HUES6 (cell line): ENCODE data around the gene NOVA2.

Experiments
- H3K27ac ChIP-seq: 2 replicates; pipeline ENCODE4 v1.7.0; 2013; ENCODE audit warnings: low read depth, mild to moderate bottlenecking, low read length, inconsistent platforms
- H3K27me3 ChIP-seq: 2 replicates; pipeline ENCODE4 v1.6.1; 2013; ENCODE audit warnings: low read length; ENCODE audit not compliant: control insufficient read depth, insufficient read depth
- H3K36me3 ChIP-seq: 2 replicates; pipeline ENCODE4 v1.6.1; 2013; ENCODE audit warnings: low read length; ENCODE audit not compliant: control insufficient read depth, insufficient read depth
- H3K4me1 ChIP-seq: 2 replicates; pipeline ENCODE4 v1.6.1; 2013; ENCODE audit warnings: low read length; ENCODE audit not compliant: control insufficient read depth, insufficient read depth
- H3K4me3 ChIP-seq: 2 replicates; pipeline ENCODE4 v1.5.1; 2013; ENCODE audit warnings: low read depth, low read length
- H3K9ac ChIP-seq: one replicate; pipeline ENCODE4 v1.6.1; 2013; ENCODE audit warnings: mild to moderate bottlenecking, low read length
- H3K9me3 ChIP-seq: 2 replicates; pipeline ENCODE4 v1.6.1; 2013; ENCODE audit warnings: low read depth, low read length; ENCODE audit not compliant: control insufficient read depth, insufficient read depth

The NOVA2 gene

DNA sequence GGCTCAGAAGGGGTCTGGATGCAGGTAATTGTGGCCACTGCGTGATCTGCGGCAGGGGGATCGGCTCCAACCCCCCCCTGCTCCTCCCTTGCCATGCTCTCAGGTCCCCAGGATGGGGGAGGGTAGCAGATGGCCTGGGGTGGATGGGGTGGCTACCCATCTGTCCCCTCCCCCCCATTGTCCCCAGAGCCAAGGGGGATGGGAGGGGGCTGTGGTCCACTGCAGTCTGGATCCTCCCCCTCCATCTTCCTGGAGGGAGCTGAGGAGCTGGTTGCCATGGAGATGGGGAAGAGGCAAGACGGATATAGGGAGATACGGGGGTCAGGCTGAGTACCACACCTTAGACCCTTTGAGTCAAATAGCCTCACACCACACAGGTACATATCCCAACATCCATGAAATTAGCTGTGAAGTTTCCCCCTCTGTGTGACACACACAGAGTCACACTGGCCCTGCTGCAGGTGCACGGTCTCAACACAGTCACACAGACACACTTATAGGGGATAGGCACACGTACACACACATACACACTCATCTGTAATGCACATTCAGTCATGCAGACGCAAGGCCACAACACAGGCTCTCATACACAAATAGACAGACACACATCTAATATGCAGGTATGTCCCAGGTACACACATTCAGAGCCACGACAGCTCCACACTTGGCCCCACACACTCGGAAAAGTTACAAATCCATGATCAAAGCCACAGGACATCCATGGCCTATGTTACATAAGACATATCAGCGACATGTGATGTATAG lies 1.8 kb upstream of the NOVA2 start:
- H3K9ac ChIP-seq = no peak overlapping the region

DNA sequence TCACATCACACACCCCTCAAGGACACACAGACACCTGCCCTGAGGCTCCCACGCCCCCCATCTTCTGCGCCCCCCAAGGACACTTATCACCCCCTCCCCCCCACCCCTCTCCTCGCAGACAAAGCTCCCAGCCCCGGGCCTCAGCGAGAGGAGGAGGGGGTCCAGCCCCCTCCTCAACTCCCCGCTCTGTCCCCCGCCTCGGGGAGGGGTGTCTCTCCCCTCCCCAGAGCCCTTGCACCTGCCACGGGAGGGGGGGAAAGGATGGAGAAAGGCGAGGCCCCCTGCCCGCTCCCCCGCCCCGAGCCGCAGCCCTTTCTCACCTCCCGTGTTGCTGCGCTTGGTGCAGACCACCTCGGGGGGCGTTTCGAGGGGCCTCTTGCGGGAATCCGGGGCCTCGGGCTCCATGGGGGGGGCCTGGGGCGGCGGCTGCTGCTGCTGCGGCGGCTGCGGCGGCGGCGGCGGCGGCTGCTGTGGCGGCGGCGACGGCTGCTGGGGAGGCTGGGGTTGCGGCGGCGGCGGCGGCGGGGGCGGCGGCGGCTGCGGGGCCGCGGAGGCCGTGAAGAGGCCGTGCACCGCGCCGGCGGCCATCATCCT lies 621 bp downstream of the NOVA2 start:
- Histone ChIP-seq H3K36me3 (no peaks in the 10 kb centered on the region), H3K27ac (no peak overlapping the region), H3K9me3 (no peaks in the 10 kb centered on the region), H3K4me3 (peak overlapping the region; percentile 17; the same call in 1 of the 2 replicates), H3K9ac (no peak overlapping the region), H3K4me1 (peaks cover 9% of the 10 kb centered on the region; the same call in 1 of the 2 replicates), H3K27me3 (peaks cover 76% of the 10 kb centered on the region)

More for the DNA sequence above, 1.8 kb upstream of the NOVA2 start:
- Histone ChIP-seq H3K9me3 (no peaks in the 10 kb centered on the region), H3K36me3 (no peaks in the 10 kb centered on the region), H3K27me3 (peaks cover 53% of the 10 kb centered on the region), H3K4me1 (peaks cover 9% of the 10 kb centered on the region; the same call in 1 of the 2 replicates), H3K27ac (no peak overlapping the region), H3K4me3 (no peak overlapping the region)

DNA sequence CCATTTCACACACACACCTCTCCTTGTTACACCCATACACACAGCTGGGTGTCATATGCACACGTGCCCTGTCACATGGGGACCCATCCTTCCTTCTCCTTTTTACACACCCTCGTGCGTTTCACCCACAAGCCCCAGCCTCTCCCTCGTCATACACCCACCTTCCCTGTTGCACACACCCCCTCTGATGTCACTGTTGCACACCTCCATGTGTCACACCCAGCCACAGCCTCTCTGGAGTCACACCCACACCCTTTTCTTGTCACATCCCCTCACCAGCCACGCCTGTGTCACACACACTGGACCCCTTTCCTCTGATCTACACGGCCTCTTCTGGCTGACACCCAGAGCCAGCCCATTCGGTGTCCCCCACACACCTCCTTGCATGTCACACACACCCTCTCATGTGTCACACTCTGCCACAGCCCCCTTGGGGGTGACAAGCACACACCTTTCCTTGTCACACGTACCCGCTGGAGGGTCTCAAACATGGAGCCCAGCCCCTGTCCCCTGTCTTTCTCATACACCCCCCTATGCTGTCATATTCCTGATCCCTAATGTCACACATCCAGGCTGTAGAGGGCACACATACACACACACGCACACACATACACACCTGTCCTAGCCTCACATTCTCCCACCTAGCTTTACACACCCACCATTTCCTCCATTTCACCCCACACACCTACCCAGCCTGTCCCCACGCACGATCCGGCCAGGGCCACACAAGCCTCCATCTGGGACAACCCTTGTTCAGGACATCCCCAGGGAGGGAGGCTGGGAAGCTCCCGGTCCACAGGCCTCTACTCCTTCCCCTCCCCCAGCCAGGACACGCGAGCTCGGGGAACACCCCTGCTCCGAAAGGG lies 1.4 kb downstream of the NOVA2 start:
- Histone ChIP-seq H3K9me3 (no peaks in the 10 kb centered on the region), H3K36me3 (no peaks in the 10 kb centered on the region), H3K4me1 (peaks cover 9% of the 10 kb centered on the region; the same call in 1 of the 2 replicates), H3K4me3 (peak overlapping the region; percentile 19; the same call in 1 of the 2 replicates), H3K9ac (no peak overlapping the region), H3K27me3 (peaks cover 76% of the 10 kb centered on the region), H3K27ac (no peak overlapping the region)

DNA sequence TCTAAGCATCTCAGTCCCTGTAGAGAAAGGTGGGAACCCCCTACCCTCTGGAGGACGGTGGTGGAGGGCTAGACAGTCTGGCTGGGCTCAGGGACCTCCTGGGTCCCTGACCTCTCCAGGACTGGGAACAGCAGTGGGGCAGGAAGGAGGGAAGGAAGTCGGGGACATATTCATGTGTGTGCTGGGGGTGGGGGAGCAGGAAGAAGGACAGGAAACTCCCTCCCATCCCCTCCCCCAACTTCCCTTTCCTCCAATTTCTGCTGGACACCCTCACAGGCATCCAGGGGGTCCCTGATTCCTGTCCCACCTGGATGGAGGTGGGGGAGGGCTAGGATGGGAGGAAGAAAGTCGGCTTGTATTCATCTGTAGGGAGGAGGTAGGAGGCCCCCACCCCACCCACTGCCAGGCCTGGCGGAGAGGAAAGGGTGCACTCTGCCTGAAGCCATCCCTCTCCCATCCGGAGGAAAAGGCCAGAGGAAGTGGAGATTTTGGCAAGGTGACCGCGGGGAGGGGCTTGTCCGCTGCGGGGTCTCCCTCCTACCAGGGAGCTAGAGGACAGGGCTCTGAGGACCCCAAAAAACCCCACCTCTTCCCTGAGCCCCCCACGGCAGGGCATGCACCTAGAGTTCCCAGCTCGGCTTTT lies 2.3 kb downstream of the NOVA2 start:
- no peak overlapping the region for H3K27ac ChIP-seq
- no peak overlapping the region for H3K4me3 ChIP-seq
- H3K4me1 ChIP-seq = peaks cover 9% of the 10 kb centered on the region; the same call in 1 of the 2 replicates
- no peaks in the 10 kb centered on the region for H3K9me3 ChIP-seq
- no peak overlapping the region for H3K9ac ChIP-seq
- H3K36me3 ChIP-seq = no peaks in the 10 kb centered on the region
- peaks cover 77% of the 10 kb centered on the region for H3K27me3 ChIP-seq

DNA sequence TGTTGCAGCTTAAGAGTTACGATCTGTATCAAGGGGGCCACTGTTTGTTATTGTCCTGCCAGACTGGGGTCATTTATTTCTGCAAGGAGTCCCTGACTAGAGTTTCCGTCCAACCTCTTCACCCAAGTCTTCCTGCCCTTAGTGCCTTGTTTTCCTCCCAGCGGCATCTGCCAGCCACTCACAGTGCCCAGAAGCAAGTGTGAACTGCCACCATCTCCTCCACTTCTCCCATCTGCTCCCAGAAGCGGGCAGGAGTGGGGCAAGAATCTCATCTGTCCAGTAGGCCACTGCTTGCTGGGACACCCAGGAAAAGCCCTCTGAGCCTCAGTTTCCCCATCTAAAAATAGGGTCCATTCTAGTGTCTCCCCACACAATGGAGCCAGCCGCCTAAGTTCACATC lies 4.0 kb downstream of the NOVA2 start:
- no peak overlapping the region for H3K4me3 ChIP-seq
- no peaks in the 10 kb centered on the region for H3K9me3 ChIP-seq
- H3K36me3 ChIP-seq = no peaks in the 10 kb centered on the region
- H3K9ac ChIP-seq = no peak overlapping the region
- peaks cover 65% of the 10 kb centered on the region for H3K27me3 ChIP-seq
- H3K4me1 ChIP-seq = peaks cover 2% of the 10 kb centered on the region; the same call in 1 of the 2 replicates
- H3K27ac ChIP-seq = no peak overlapping the region

DNA sequence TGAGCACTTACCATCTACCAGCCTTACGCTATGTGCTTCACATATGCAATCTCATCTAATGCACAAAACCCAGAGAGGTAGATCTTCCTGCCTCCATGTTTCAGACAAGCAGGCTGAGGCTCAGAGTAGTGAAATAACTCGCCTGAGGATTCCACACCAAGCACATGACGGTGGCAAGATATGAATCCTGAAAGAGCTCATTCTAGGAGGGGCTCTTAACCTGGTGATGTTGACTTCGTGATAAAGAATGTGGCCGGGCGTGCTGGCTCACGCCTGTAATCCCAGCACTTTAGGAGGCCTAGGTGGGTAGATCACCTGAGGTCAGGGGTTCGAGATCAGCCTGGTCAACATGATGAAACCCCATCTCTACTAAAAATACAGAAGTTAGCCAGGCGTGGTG lies 5.0 kb downstream of the NOVA2 start:
- no peaks in the 10 kb centered on the region for H3K9me3 ChIP-seq
- no peak overlapping the region for H3K9ac ChIP-seq
- H3K36me3 ChIP-seq = no peaks in the 10 kb centered on the region
- H3K4me1 ChIP-seq = no peaks in the 10 kb centered on the region
- no peak overlapping the region for H3K4me3 ChIP-seq
- peaks cover 58% of the 10 kb centered on the region for H3K27me3 ChIP-seq
- no peak overlapping the region for H3K27ac ChIP-seq

DNA sequence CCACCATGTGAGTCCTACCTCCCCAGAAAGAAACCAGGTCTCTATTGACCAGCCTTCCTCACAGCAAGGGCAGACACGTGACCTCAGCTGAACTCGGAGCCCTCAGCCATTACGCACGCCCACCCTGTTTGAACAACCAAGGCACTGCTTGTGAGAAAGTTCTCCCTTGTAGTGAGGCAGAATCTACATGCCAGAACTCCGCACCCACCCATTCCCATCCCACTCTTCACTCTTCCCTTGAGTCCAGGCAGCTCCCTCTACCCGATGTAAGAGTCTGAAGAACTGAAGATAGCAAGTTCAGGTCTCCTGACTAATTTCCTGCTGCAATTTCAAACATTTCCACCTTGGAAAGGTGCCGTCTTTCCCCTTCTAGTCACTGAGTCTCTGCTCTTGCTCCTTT lies 6.4 kb downstream of the NOVA2 start:
- Histone ChIP-seq H3K4me1 (no peaks in the 10 kb centered on the region), H3K9ac (no peak overlapping the region), H3K4me3 (no peak overlapping the region), H3K9me3 (no peaks in the 10 kb centered on the region), H3K36me3 (no peaks in the 10 kb centered on the region), H3K27me3 (peaks cover 48% of the 10 kb centered on the region), H3K27ac (no peak overlapping the region)

DNA sequence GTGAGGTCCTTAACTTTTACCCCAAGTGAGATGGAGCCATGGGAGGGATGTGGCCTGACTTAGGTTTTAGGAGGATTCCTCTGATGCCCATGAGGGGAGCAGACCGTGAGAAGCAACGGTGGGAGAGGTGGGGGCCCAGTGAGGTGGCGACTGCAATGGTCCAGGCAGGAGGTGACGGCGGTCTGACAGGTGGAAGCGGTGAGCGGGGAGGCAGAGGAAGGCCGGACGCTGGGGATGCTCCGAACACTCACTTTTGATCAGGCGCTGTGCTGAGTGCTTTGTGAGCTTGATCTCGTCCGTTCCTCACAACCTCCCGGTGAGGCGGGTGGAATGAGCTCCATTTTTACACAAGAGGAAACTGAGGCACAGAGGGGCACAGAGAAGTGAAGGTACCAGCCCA lies 11.6 kb downstream of the NOVA2 start:
- Histone ChIP-seq H3K27ac (no peak overlapping the region), H3K27me3 (peaks cover 28% of the 10 kb centered on the region; the same call in 1 of the 2 replicates), H3K9ac (no peak overlapping the region), H3K9me3 (no peaks in the 10 kb centered on the region), H3K36me3 (peaks cover 3% of the 10 kb centered on the region; the same call in 1 of the 2 replicates), H3K4me1 (peaks cover 4% of the 10 kb centered on the region; the same call in 1 of the 2 replicates), H3K4me3 (no peak overlapping the region)

DNA sequence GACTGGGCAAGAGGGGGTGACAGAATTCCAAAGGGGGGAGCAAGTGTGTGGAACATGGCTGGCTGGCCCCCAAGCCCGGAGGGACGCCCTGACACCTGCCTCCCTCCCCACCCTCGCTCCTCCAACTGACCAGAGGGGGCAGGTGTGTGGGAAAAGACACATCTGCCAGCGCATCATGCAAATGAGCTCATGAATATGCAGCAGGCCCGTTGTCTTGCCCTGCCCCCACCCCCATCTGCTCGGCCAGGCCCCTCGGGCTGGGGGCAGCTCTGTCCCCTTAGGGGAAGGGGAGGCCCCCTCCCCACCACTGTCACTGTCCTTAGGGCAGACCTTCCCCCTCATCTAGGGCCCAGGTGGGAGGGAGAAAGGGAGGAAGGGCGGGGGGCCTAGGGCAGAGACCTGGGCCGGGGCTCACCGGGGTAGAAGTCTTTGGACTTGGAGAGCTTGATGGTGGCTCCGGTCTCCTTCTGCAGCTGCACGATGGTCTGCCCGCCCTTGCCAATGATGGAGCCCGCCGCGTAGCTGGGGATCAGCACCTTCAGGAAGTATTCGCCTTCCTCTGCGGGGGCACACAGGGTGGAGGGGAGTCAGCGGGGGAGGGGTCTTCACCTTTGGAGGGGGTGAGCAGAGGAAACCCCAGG lies 12.9 kb downstream of the NOVA2 start:
- H3K27me3 ChIP-seq = peaks cover 27% of the 10 kb centered on the region; the same call in 1 of the 2 replicates
- H3K9me3 ChIP-seq = no peaks in the 10 kb centered on the region
- peaks cover 9% of the 10 kb centered on the region for H3K4me1 ChIP-seq
- peaks cover 3% of the 10 kb centered on the region; the same call in 1 of the 2 replicates for H3K36me3 ChIP-seq
- no peak overlapping the region for H3K27ac ChIP-seq
- no peak overlapping the region for H3K9ac ChIP-seq
- peak overlapping the region; percentile 37 for H3K4me3 ChIP-seq

DNA sequence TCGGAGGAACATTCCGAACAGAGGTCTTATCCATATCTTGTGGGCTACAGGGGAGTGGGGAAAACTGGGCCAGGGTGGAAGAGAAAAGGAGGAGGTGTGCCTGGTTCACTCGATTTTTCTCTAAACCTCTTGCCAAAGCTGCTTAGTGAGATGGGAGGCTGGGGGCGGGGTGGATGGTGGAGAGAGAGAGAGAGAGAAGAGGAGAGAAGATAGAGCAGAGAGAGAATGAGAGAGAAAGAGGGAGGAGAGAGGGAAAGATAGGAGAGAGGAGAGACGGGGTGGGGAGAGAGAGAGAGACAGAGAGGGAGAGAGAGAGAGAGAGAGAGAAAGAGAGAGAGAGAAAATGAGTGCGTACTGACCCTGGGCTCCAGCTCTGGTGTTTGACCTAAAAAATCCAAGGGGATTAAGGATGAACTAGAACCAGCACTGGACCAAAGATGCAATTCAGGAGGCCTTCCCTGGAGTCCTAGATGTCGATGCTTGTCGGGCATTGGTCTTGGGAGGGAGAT lies 14.1 kb downstream of the NOVA2 start:
- Histone ChIP-seq H3K9me3 (no peaks in the 10 kb centered on the region), H3K27ac (no peak overlapping the region), H3K36me3 (peaks cover 3% of the 10 kb centered on the region; the same call in 1 of the 2 replicates), H3K27me3 (peaks cover 27% of the 10 kb centered on the region; the same call in 1 of the 2 replicates), H3K4me1 (peaks cover 9% of the 10 kb centered on the region), H3K4me3 (no peak overlapping the region), H3K9ac (no peak overlapping the region)
